Caco-2 (cell line): ENCODE measurements around the gene FANCF. TPM values are rescaled to one million over a fixed set of nuclear protein-coding genes. Genes with fewer than 3 reads are reported as not detected.

Experiments used
- BruUV-seq: library from RNA; stranded (reverse); fragments of 400-500 nt; replicated peaks from 2 replicates; lab custom pipeline; 2021; lab: Mats Ljungman, UMichigan
- CTCF ChIA-PET: fragments of 300-600 bp; sonication (Branson Sonifier 250); formaldehyde crosslinking; loops from one replicate; lab custom pipeline; 2022; ENCODE audit warnings: antibody characterized with exemption; lab: Charles Lee
- POLR2A ChIA-PET: fragments of 300-600 bp; sonication (Branson Sonifier 250); formaldehyde crosslinking; loops from one replicate; lab custom pipeline; 2022; ENCODE audit warnings: antibody characterized with exemption; lab: Charles Lee
- DNase-seq, 2 experiments: peaks; one replicate each; pipeline versions ENCODE4 v3.0.0 to v3.0.0-alpha.2; 2020 to 2022
- H3K27me3 ChIP-seq: replicated peaks from 2 replicates; pipeline ENCODE4 v1.6.0; 2011; ENCODE audit warnings: low read length; ENCODE audit not compliant: control insufficient read depth, insufficient read depth
- H3K36me3 ChIP-seq: 2 replicates; pipeline ENCODE4 v1.5.1; 2011; ENCODE audit warnings: low read length; ENCODE audit not compliant: control insufficient read depth, insufficient read depth
- H3K4me1 ChIP-seq: fragments of 250-450 bp; sonication (Bioruptor Pico); 2 replicates; pipeline ENCODE4 v1.5.1; 2020; ENCODE audit warnings: mild to moderate bottlenecking
- H3K4me3 ChIP-seq: 2 replicates; pipeline ENCODE4 v1.5.1; 2011; ENCODE audit warnings: low read depth, mild to moderate bottlenecking, control low read depth, low read length
- H3K9me3 ChIP-seq: fragments of 250-450 bp; sonication (Bioruptor Pico); 2 replicates; pipeline ENCODE4 v1.5.1; 2020; ENCODE audit warnings: mild to moderate bottlenecking, moderate library complexity
- H3K27ac Mint-ChIP-seq: one replicate; pipeline ENCODE4 v1.8.0; 2022; ENCODE audit warnings: mixed read lengths; ENCODE audit not compliant: unreplicated experiment
- H3K27me3 Mint-ChIP-seq: one replicate; pipeline ENCODE4 v1.8.0; 2022; ENCODE audit warnings: mixed read lengths; ENCODE audit not compliant: insufficient read depth, unreplicated experiment
- H3K36me3 Mint-ChIP-seq: one replicate; pipeline ENCODE4 v1.8.0; 2022; ENCODE audit warnings: mild to moderate bottlenecking, mixed read lengths; ENCODE audit not compliant: insufficient read depth, unreplicated experiment
- H3K4me1 Mint-ChIP-seq: one replicate; pipeline ENCODE4 v1.8.0; 2022; ENCODE audit warnings: low read depth, mixed read lengths; ENCODE audit not compliant: unreplicated experiment
- H3K4me3 Mint-ChIP-seq: one replicate; pipeline ENCODE4 v1.8.0; 2022; ENCODE audit warnings: mild to moderate bottlenecking, moderate library complexity, mixed read lengths; ENCODE audit not compliant: unreplicated experiment
- H3K9me3 Mint-ChIP-seq: one replicate; pipeline ENCODE4 v1.8.0; 2022; ENCODE audit warnings: mixed read lengths; ENCODE audit not compliant: unreplicated experiment
- intact Hi-C: fragments of 100-400 bp; cut with micrococcal nuclease; formaldehyde crosslinking; loops from one replicate; pipeline ENCODE4 v1.10.0; 2022; ENCODE audit not compliant: unreplicated experiment
- total RNA-seq: library from RNA; stranded (reverse); gene quantifications from 2 replicates; pipeline ENCODE4 v1.2.3, GENCODE V29; 2022
- TF ChIP-seq, protein P1 (sequence below), 2 experiments: fragments of 200-600 bp in 1 of 2; IDR thresholded peaks; 1 replicate in 1 of 2; 2 replicates in 1 of 2; pipeline versions ENCODE4 v1.5.1 to v1.8.0; 2011 to 2022; ENCODE audit warnings: antibody characterized with exemption in 1 of 2, control low read depth in 1 of 2, inconsistent platforms in 1 of 2, low read depth in 1 of 2, low read length in 1 of 2, mild to moderate bottlenecking in 1 of 2, moderate library complexity in 1 of 2; ENCODE audit not compliant: insufficient read depth in 1 of 2, severe bottlenecking in 1 of 2, unreplicated experiment in 1 of 2

Gene FANCF
- total RNA-seq, 1 experiment from 2014 or later = 13.8 TPM

DNA sequence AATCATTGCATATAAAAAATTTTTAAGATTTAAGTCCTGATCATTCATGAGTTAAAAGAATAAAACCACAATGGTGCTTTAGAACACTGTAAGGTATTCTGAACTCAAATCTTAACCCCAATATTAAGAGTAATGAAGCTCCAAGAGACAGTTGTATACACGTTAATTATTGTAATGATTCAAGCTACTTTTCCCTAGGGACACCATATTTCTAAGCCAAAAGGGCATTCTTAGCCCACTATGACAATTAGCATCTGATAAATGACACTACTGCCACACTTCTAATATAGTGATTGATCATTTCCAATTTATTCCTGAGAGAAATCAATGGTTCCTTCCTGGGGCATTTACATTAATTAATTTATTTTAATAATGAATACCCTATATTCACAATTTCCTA lies 21.7 kb downstream of the FANCF start:
- no peaks in the 10 kb centered on the region for H3K27me3 ChIP-seq
- Mint-ChIP-seq H3K36me3 (no peaks in the 10 kb centered on the region), H3K4me3 (no peak overlapping the region), H3K4me1 (no peaks in the 10 kb centered on the region), H3K9me3 (no peaks in the 10 kb centered on the region), H3K27me3 (peaks cover 3% of the 10 kb centered on the region), H3K27ac (no peak overlapping the region)
- no peak overlapping the region for H3K4me3 ChIP-seq
- POLR2A ChIA-PET = no interaction called here
- H3K4me1 ChIP-seq = no peaks in the 10 kb centered on the region
- intact Hi-C loops = no loop called here
- no peaks in the 10 kb centered on the region for H3K36me3 ChIP-seq
- TF ChIP-seq, protein P1, sequence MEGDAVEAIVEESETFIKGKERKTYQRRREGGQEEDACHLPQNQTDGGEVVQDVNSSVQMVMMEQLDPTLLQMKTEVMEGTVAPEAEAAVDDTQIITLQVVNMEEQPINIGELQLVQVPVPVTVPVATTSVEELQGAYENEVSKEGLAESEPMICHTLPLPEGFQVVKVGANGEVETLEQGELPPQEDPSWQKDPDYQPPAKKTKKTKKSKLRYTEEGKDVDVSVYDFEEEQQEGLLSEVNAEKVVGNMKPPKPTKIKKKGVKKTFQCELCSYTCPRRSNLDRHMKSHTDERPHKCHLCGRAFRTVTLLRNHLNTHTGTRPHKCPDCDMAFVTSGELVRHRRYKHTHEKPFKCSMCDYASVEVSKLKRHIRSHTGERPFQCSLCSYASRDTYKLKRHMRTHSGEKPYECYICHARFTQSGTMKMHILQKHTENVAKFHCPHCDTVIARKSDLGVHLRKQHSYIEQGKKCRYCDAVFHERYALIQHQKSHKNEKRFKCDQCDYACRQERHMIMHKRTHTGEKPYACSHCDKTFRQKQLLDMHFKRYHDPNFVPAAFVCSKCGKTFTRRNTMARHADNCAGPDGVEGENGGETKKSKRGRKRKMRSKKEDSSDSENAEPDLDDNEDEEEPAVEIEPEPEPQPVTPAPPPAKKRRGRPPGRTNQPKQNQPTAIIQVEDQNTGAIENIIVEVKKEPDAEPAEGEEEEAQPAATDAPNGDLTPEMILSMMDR (IDR thresholded peaks at IDR 0.05; ENCODE audit: insufficient read depth in 1 of 2, low read depth in 1 of 2, low read length in 1 of 2, severe bottlenecking in 1 of 2, unreplicated experiment in 1 of 2) = no peak
- no peak for DNase-seq
- no TSS peak for BruUV-seq
- CTCF ChIA-PET = no interaction called here
- no peaks in the 10 kb centered on the region for H3K9me3 ChIP-seq

GRCh38 chr11:22602504-22602903 lies 23.1 kb downstream of the FANCF start:
- CTCF ChIA-PET = no interaction called here
- POLR2A ChIA-PET = no interaction called here
- Mint-ChIP-seq H3K9me3 (peaks cover 4% of the 10 kb centered on the region), H3K4me1 (no peaks in the 10 kb centered on the region), H3K27ac (no peak overlapping the region), H3K36me3 (no peaks in the 10 kb centered on the region), H3K27me3 (peaks cover 3% of the 10 kb centered on the region), H3K4me3 (no peak overlapping the region)
- DNase-seq = no peak
- TF ChIP-seq, protein P1 (IDR thresholded peaks at IDR 0.05; ENCODE audit: insufficient read depth in 1 of 2, low read depth in 1 of 2, low read length in 1 of 2, severe bottlenecking in 1 of 2, unreplicated experiment in 1 of 2) = no peak
- Histone ChIP-seq H3K4me3 (no peak overlapping the region), H3K4me1 (no peaks in the 10 kb centered on the region), H3K27me3 (no peaks in the 10 kb centered on the region), H3K36me3 (no peaks in the 10 kb centered on the region), H3K9me3 (no peaks in the 10 kb centered on the region)
- intact Hi-C loops = no loop called here
- BruUV-seq = no TSS peak

- TF ChIP-seq, protein P1 (IDR thresholded peaks at IDR 0.05; ENCODE audit: insufficient read depth in 1 of 2, low read depth in 1 of 2, low read length in 1 of 2, severe bottlenecking in 1 of 2, unreplicated experiment in 1 of 2) = no peak
- no peak overlapping the region for H3K4me3 Mint-ChIP-seq
Measured at GRCh38 chr11:22599458-22599857, 26.2 kb downstream of the FANCF start.

More at GRCh38 chr11:22599458-22599857, 26.2 kb downstream of the FANCF start:
- no peaks in the 10 kb centered on the region for H3K9me3 ChIP-seq
- no peak overlapping the region for H3K4me3 ChIP-seq
- H3K36me3 ChIP-seq = no peaks in the 10 kb centered on the region
- H3K4me1 Mint-ChIP-seq = no peaks in the 10 kb centered on the region
- no peaks in the 10 kb centered on the region for H3K27me3 ChIP-seq
- peaks cover 11% of the 10 kb centered on the region for H3K9me3 Mint-ChIP-seq
- intact Hi-C loops = no loop called here
- no peaks in the 10 kb centered on the region for H3K36me3 Mint-ChIP-seq
- no TSS peak for BruUV-seq
- H3K27me3 Mint-ChIP-seq = peaks cover 3% of the 10 kb centered on the region
- DNase-seq = no peak
- CTCF ChIA-PET = no interaction called here
- H3K4me1 ChIP-seq = no peaks in the 10 kb centered on the region
- no peak overlapping the region for H3K27ac Mint-ChIP-seq
- POLR2A ChIA-PET = no interaction called here
